Keratinocyte (primary cell): Measurements from ENCODE around the gene IFI30. TPM values are rescaled to one million over a fixed set of nuclear protein-coding genes. Genes with fewer than 3 reads are reported as not detected.

Experiments
- DNase-seq: peaks from one replicate; pipeline ENCODE4 v3.0.0-alpha.2; 2011; ENCODE audit warnings: low read depth, missing footprints, low spot score
- FAIRE-seq: peaks from 2 replicates; lab custom pipeline; 2011; peaks lifted over from hg19 to GRCh38; lab: Jason Lieb, UNC
- H2AFZ ChIP-seq: 2 replicates; pipeline ENCODE4 v1.6.0; 2012; ENCODE audit warnings: low read length, control low read depth, inconsistent platforms; ENCODE audit not compliant: control insufficient read depth
- H3K27ac ChIP-seq: 2 replicates; pipeline ENCODE4 v1.5.1; 2011; ENCODE audit warnings: low read length; ENCODE audit not compliant: control insufficient read depth, insufficient read depth
- H3K27me3 ChIP-seq: 3 replicates; pipeline ENCODE4 v1.6.0; 2011; ENCODE audit warnings: low read length; ENCODE audit not compliant: control insufficient read depth, insufficient read depth; ENCODE audit errors: extremely low read depth
- H3K36me3 ChIP-seq, 2 experiments: 2 replicates in 1 of 2; 3 replicates in 1 of 2; pipeline ENCODE4 v1.5.1; 2011; ENCODE audit warnings: low read length in 2 of 2, mild to moderate bottlenecking in 1 of 2; ENCODE audit not compliant: control insufficient read depth in 2 of 2, insufficient read depth in 2 of 2; ENCODE audit errors: extremely low read depth in 1 of 2
- H3K4me1 ChIP-seq: 3 replicates; pipeline ENCODE4 v1.5.1; 2011; ENCODE audit warnings: low read length; ENCODE audit not compliant: control insufficient read depth, insufficient read depth; ENCODE audit errors: extremely low read depth
- H3K4me2 ChIP-seq: 3 replicates; pipeline ENCODE4 v1.6.0; 2011; ENCODE audit warnings: low read depth, low read length; ENCODE audit not compliant: control insufficient read depth, insufficient read depth; ENCODE audit errors: extremely low read depth
- H3K4me3 ChIP-seq, 3 experiments: fragments of 200-600 bp in 1 of 3; sonication (generic) in 1 of 3; 2 replicates in 2 of 3; 3 replicates in 1 of 3; pipeline ENCODE4 v1.5.1; 2011 to 2016; ENCODE audit warnings: low read length in 3 of 3, mild to moderate bottlenecking in 3 of 3, control low read depth in 2 of 3, inconsistent platforms in 1 of 3, low read depth in 1 of 3, mixed read lengths in 1 of 3, mixed run types in 1 of 3, moderate library complexity in 1 of 3; ENCODE audit not compliant: control insufficient read depth in 2 of 3, insufficient read depth in 2 of 3; ENCODE audit errors: extremely low read depth in 1 of 3
- H3K79me2 ChIP-seq: 2 replicates; pipeline ENCODE4 v1.6.0; 2012; ENCODE audit warnings: low read length; ENCODE audit not compliant: control insufficient read depth, insufficient read depth
- H3K9ac ChIP-seq: 3 replicates; pipeline ENCODE4 v1.6.0; 2011; ENCODE audit warnings: low read length; ENCODE audit not compliant: control insufficient read depth, insufficient read depth; ENCODE audit errors: extremely low read depth
- H3K9me1 ChIP-seq: 3 replicates; pipeline ENCODE4 v1.6.0; 2011; ENCODE audit warnings: low read length; ENCODE audit not compliant: control insufficient read depth, insufficient read depth; ENCODE audit errors: extremely low read depth
- H3K9me3 ChIP-seq: 2 replicates; pipeline ENCODE4 v1.5.1; 2012; ENCODE audit warnings: low read depth, low read length; ENCODE audit not compliant: control insufficient read depth
- H4K20me1 ChIP-seq: 3 replicates; pipeline ENCODE4 v1.6.0; 2011; ENCODE audit warnings: low read length; ENCODE audit not compliant: control insufficient read depth, insufficient read depth; ENCODE audit errors: extremely low read depth
- CTCF ChIP-seq, 3 experiments: IDR thresholded peaks in 1 of 3; conservative IDR thresholded peaks in 1 of 3; optimal IDR thresholded peaks in 1 of 3; 2 replicates in 2 of 3; 3 replicates in 1 of 3; pipeline versions ENCODE3 to v1.5.1; 2011; ENCODE audit warnings: low read length in 3 of 3, mild to moderate bottlenecking in 3 of 3, moderate library complexity in 2 of 3, control low read depth in 1 of 3, inconsistent platforms in 1 of 3; ENCODE audit not compliant: insufficient read depth in 2 of 3; ENCODE audit errors: extremely low read depth in 1 of 3
- EZH2 ChIP-seq: IDR thresholded peaks from one replicate; pipeline ENCODE4 v1.6.1; 2012; ENCODE audit warnings: inconsistent platforms, mild to moderate bottlenecking, low read length, moderate library complexity
- dilution Hi-C: fragments of 300-500 bp; cut with MboI; formaldehyde crosslinking; loops from one replicate; pipeline ENCODE4 v1.7.0; 2020; ENCODE audit warnings: low sequenced_read_pairs; ENCODE audit not compliant: extremely low pct_ligation_motif_present
- polyA plus RNA-seq, 5 experiments: library from polyadenylated mRNA; depleted of rRNA in 3 of 5; stranded (reverse) in 3 of 5; stranded (forward) in 1 of 5; unstranded in 1 of 5; fragments of >200 nt; gene quantifications; 1 replicate in 1 of 5; 2 replicates in 3 of 5; 3 replicates in 1 of 5; pipeline versions ENCODE4 v1.2.1 to v1.2.3, GENCODE V29; 2011 to 2012; ENCODE audit warnings: missing spikeins in 2 of 5, low read depth in 1 of 5, low replicate concordance in 1 of 5

The IFI30 gene
- polyA plus RNA-seq, 1 donor (not counting 4 experiments of a cell fraction or from before 2014, with no cell fraction given), result 31.3 TPM

DNA sequence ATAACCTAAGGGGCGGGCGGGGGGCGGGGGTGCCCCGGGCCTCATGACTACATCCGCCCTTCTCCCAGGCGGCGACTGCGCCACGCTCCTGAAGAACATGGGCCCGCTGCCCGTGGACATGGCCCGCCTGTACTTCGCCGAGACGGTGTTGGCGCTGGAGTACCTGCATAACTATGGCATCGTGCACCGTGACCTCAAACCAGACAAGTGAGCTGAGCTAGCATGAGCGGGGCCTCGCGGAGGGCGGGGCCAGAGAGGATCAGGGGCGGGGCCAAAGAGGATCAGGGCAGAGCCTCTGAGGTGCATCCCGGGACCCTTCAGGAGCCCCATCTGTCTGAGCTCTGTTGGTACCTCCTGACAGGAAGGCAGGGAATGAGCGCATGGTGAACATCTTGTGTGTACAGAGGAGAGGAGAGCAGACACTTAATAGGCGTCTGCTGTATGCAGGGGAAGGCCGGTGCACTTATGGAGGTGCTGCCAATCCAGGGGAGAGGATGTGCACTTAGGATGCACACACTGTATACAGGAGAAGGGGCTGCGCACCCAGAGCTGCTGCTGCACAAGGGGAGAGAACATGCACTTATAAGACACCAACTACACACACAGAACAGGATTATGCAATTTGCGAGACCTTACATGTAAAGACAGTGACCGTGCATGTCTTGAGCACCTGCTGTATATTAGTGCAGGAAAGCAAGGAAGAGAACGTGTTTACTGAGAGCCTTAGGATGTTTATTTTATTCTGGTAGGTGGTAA is 41.6 kb upstream of the IFI30 start:
- no peaks in the 10 kb centered on the region for H4K20me1 ChIP-seq
- dilution Hi-C loops, result no loop called here
- TF ChIP-seq CTCF (optimal IDR thresholded peaks at IDR 0.05 in 1 of 3, IDR thresholded peaks at IDR 0.05 in 1 of 3, conservative IDR thresholded peaks at IDR 0.05 in 1 of 3; ENCODE audit: extremely low read depth in 1 of 3, insufficient read depth in 2 of 3, low read length in 3 of 3) (no peak), EZH2 (no peak)
- H3K9ac ChIP-seq, result no peak overlapping the region
- peaks cover 2% of the 10 kb centered on the region for H3K4me1 ChIP-seq
- DNase-seq (no peak), FAIRE-seq (no peak)
- H2AFZ ChIP-seq, result no peak overlapping the region
- H3K79me2 ChIP-seq, result no peaks in the 10 kb centered on the region
- peaks cover 0 to 12% of the 10 kb centered on the region in 2 experiments for H3K36me3 ChIP-seq
- no peak overlapping the region for H3K4me3 ChIP-seq
- H3K9me3 ChIP-seq, result no peaks in the 10 kb centered on the region
- H3K27me3 ChIP-seq, result no peaks in the 10 kb centered on the region
- H3K27ac ChIP-seq, result no peak overlapping the region
- H3K9me1 ChIP-seq, result no peaks in the 10 kb centered on the region
- H3K4me2 ChIP-seq, result no peak overlapping the region

- peaks cover 7% of the 10 kb centered on the region for H3K4me1 ChIP-seq
- peaks cover 0 to 8% of the 10 kb centered on the region in 2 experiments for H3K36me3 ChIP-seq
- dilution Hi-C loops, result no loop called here
- no peak overlapping the region for H2AFZ ChIP-seq
- H3K27me3 ChIP-seq, result no peaks in the 10 kb centered on the region
- no peak for FAIRE-seq
- H3K27ac ChIP-seq, result no peak overlapping the region
- no peak overlapping the region for H3K9ac ChIP-seq
- H3K4me3 ChIP-seq, result no peak overlapping the region
- no peak overlapping the region for H3K4me2 ChIP-seq
- no peaks in the 10 kb centered on the region for H4K20me1 ChIP-seq
- no peaks in the 10 kb centered on the region for H3K79me2 ChIP-seq
- no peak for DNase-seq
- H3K9me1 ChIP-seq, result no peaks in the 10 kb centered on the region
- TF ChIP-seq CTCF (optimal IDR thresholded peaks at IDR 0.05 in 1 of 3, IDR thresholded peaks at IDR 0.05 in 1 of 3, conservative IDR thresholded peaks at IDR 0.05 in 1 of 3; ENCODE audit: extremely low read depth in 1 of 3, insufficient read depth in 2 of 3, low read length in 3 of 3) (no peak), EZH2 (no peak)
- no peaks in the 10 kb centered on the region for H3K9me3 ChIP-seq
These were observed 37.7 kb upstream of the IFI30 start for GRCh38 chr19:18135712-18136584.
